Nephron (organoid): ENCODE results near the gene DYSF.

ENCODE experiments used
- H3K27ac Mint-ChIP-seq, 3 experiments: 2 replicates each; pipeline ENCODE4 v1.8.0; 2020; ENCODE audit warnings: mixed read lengths in 3 of 3, mild to moderate bottlenecking in 2 of 3, moderate library complexity in 1 of 3
- H3K27me3 Mint-ChIP-seq: 2 replicates; pipeline ENCODE4 v1.8.0; 2021; ENCODE audit warnings: low read depth, mild to moderate bottlenecking, moderate library complexity, mixed read lengths
- H3K36me3 Mint-ChIP-seq: 2 replicates; pipeline ENCODE4 v1.8.0; 2020; ENCODE audit warnings: low read depth, mixed read lengths
- H3K4me1 Mint-ChIP-seq: 2 replicates; pipeline ENCODE4 v1.8.0; 2020; ENCODE audit warnings: mixed read lengths
- H3K4me3 Mint-ChIP-seq, 3 experiments: 2 replicates each; pipeline ENCODE4 v1.8.0; 2020; ENCODE audit warnings: mild to moderate bottlenecking in 3 of 3, mixed read lengths in 3 of 3, moderate library complexity in 2 of 3
- H3K9me3 Mint-ChIP-seq: 2 replicates; pipeline ENCODE4 v1.8.0; 2020; ENCODE audit warnings: mixed read lengths
- TF ChIP-seq, protein P1 (sequence below), 3 experiments: fragments of 200-600 bp; sonication (generic); IDR thresholded peaks; one replicate each; pipeline ENCODE4 v1.5.0; 2021; ENCODE audit warnings: antibody characterized with exemption in 3 of 3; ENCODE audit not compliant: unreplicated experiment in 3 of 3

DYSF gene

DNA sequence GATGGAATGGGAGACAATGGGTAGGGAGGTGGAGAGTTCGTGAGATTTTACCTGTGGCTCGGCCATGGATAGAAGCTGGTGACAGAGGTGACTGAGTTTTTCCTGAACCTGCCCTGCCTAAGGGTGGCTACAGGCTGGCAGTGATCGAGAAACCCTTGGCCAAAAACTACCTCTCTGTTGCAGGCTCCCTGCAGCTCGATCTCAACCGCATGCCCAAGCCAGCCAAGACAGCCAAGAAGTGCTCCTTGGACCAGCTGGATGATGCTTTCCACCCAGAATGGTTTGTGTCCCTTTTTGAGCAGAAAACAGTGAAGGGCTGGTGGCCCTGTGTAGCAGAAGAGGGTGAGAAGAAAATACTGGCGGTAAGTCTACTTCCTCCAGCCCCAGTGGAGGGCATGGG, 225.5 kb downstream of the DYSF start:
- H3K9me3 Mint-ChIP-seq: no peaks in the 10 kb centered on the region
- peaks cover 16% of the 10 kb centered on the region for H3K4me1 Mint-ChIP-seq
- H3K27ac Mint-ChIP-seq: no peak overlapping the region
- TF ChIP-seq, protein P1, sequence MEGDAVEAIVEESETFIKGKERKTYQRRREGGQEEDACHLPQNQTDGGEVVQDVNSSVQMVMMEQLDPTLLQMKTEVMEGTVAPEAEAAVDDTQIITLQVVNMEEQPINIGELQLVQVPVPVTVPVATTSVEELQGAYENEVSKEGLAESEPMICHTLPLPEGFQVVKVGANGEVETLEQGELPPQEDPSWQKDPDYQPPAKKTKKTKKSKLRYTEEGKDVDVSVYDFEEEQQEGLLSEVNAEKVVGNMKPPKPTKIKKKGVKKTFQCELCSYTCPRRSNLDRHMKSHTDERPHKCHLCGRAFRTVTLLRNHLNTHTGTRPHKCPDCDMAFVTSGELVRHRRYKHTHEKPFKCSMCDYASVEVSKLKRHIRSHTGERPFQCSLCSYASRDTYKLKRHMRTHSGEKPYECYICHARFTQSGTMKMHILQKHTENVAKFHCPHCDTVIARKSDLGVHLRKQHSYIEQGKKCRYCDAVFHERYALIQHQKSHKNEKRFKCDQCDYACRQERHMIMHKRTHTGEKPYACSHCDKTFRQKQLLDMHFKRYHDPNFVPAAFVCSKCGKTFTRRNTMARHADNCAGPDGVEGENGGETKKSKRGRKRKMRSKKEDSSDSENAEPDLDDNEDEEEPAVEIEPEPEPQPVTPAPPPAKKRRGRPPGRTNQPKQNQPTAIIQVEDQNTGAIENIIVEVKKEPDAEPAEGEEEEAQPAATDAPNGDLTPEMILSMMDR (IDR thresholded peaks at IDR 0.05; ENCODE audit: unreplicated experiment in 3 of 3): no peak
- peaks cover 31% of the 10 kb centered on the region for H3K27me3 Mint-ChIP-seq
- no peak overlapping the region for H3K4me3 Mint-ChIP-seq
- no peaks in the 10 kb centered on the region for H3K36me3 Mint-ChIP-seq

- Mint-ChIP-seq H3K27ac (no peak overlapping the region), H3K4me1 (peaks cover 22% of the 10 kb centered on the region), H3K4me3 (no peak overlapping the region), H3K9me3 (no peaks in the 10 kb centered on the region), H3K36me3 (no peaks in the 10 kb centered on the region), H3K27me3 (peaks cover 32% of the 10 kb centered on the region)
- TF ChIP-seq, protein P1 (IDR thresholded peaks at IDR 0.05; ENCODE audit: unreplicated experiment in 3 of 3): no peak
Observed at GRCh38 chr2:71679491-71679890, 226.1 kb downstream of the DYSF start.

- Mint-ChIP-seq H3K4me1 (peaks cover 22% of the 10 kb centered on the region), H3K4me3 (no peak overlapping the region), H3K27ac (no peak overlapping the region), H3K36me3 (no peaks in the 10 kb centered on the region), H3K27me3 (peaks cover 29% of the 10 kb centered on the region), H3K9me3 (no peaks in the 10 kb centered on the region)
- TF ChIP-seq, protein P1 (IDR thresholded peaks at IDR 0.05; ENCODE audit: unreplicated experiment in 3 of 3): no peak
Observed at GRCh38 chr2:71680925-71681324, 227.6 kb downstream of the DYSF start.

GRCh38 chr2:71681626-71682025, 228.3 kb downstream of the DYSF start:
- TF ChIP-seq, protein P1 (IDR thresholded peaks at IDR 0.05; ENCODE audit: unreplicated experiment in 3 of 3): no peak
- peaks cover 29% of the 10 kb centered on the region for H3K27me3 Mint-ChIP-seq
- H3K27ac Mint-ChIP-seq: no peak overlapping the region

GRCh38 chr2:71682341-71682740, 229.0 kb downstream of the DYSF start:
- peaks cover 26% of the 10 kb centered on the region for H3K4me1 Mint-ChIP-seq
- H3K9me3 Mint-ChIP-seq: no peaks in the 10 kb centered on the region
- peaks cover 29% of the 10 kb centered on the region for H3K27me3 Mint-ChIP-seq
- H3K36me3 Mint-ChIP-seq: no peaks in the 10 kb centered on the region
- H3K27ac Mint-ChIP-seq: no peak overlapping the region
- TF ChIP-seq, protein P1 (IDR thresholded peaks at IDR 0.05; ENCODE audit: unreplicated experiment in 3 of 3): no peak
- H3K4me3 Mint-ChIP-seq: no peak overlapping the region

More at GRCh38 chr2:71681626-71682025, 228.3 kb downstream of the DYSF start:
- Mint-ChIP-seq H3K4me1 (peaks cover 22% of the 10 kb centered on the region), H3K4me3 (no peak overlapping the region), H3K36me3 (no peaks in the 10 kb centered on the region), H3K9me3 (no peaks in the 10 kb centered on the region)

DNA sequence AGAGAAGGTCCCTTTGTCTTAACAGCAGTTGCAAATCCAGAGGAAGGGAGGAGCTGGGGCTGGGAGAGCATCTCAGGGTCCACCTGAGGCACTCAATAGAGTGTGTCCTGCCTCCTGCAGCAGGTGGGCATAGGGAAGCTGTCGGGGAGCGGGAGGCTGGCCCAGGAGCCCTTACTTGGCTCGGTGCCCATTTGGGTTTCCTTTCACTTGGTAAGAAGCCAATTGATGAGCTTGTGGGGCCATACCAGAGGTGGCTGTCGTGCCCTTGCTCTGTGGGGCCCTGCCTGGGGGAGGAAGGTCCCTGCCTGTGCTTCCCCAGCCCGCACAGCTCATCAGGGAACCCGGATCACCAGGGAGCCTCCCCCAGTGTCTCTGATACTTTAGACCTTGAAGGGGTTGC, 229.7 kb downstream of the DYSF start:
- H3K36me3 Mint-ChIP-seq: no peaks in the 10 kb centered on the region
- H3K9me3 Mint-ChIP-seq: no peaks in the 10 kb centered on the region
- no peak overlapping the region for H3K4me3 Mint-ChIP-seq
- TF ChIP-seq, protein P1 (IDR thresholded peaks at IDR 0.05; ENCODE audit: unreplicated experiment in 3 of 3): no peak
- peaks cover 26% of the 10 kb centered on the region for H3K4me1 Mint-ChIP-seq
- H3K27ac Mint-ChIP-seq: no peak overlapping the region
- peaks cover 28% of the 10 kb centered on the region for H3K27me3 Mint-ChIP-seq
